Measurements from ENCODE around the gene RPUSD3. TPM values are rescaled to one million over a fixed set of nuclear protein-coding genes. Genes with fewer than 3 reads are reported as not detected.
A peak's percentile ranks its signal among the peaks of the same experiment; 100 is the strongest.

Gene RPUSD3
- total RNA-seq, 2 donors from 2014 or later: 31.6 to 51.4 TPM

GRCh38 chr3:9838856-9839255 lies 5.0 kb downstream of the RPUSD3 start:
- intact Hi-C loops (cut with DNase I): no loop called here
- TF ChIP-seq CTCF (IDR thresholded peaks at IDR 0.05): no peak
- no peak for TF ChIP-seq POLR2A (IDR thresholded peaks at IDR 0.05)
- WGBS, 2 donors: 33 to 74% methylated on average over 1 to 4 of the region's 4 CpGs
- DNase-seq: no peak
- Histone ChIP-seq H3K9me3 (no peaks in the 10 kb centered on the region), H3K4me3 (no peak overlapping the region), H3K27ac (peak overlapping the region; percentile 65 to 67 (median 66)), H3K36me3 (replicated peaks in 1 of 2; ENCODE audit: insufficient read depth in 1 of 2, low read depth in 2 of 2) (peaks cover 0 to 5% of the 10 kb centered on the region in 2 donors), H3K4me1 (peaks cover 27% of the 10 kb centered on the region), H3K27me3 (no peaks in the 10 kb centered on the region)
- no peak for ATAC-seq

GRCh38 chr3:9837701-9838582 lies 5.9 kb downstream of the RPUSD3 start:
- peak overlapping the region; percentile 65 to 67 (median 66) for H3K27ac ChIP-seq
- DNase-seq (peak; percentile 66 to 87 (median 84)), ATAC-seq (peak; percentile 92)
- H3K36me3 ChIP-seq (replicated peaks in 1 of 2; ENCODE audit: insufficient read depth in 1 of 2, low read depth in 2 of 2): peaks cover 0 to 5% of the 10 kb centered on the region in 2 donors
- WGBS, 2 donors: 51 to 62% methylated on average over 12 of the region's 12 CpGs
- no peaks in the 10 kb centered on the region for H3K27me3 ChIP-seq
- TF ChIP-seq POLR2A (IDR thresholded peaks at IDR 0.05) (peak; percentile 51 to 74 (median 68)), CTCF (IDR thresholded peaks at IDR 0.05) (no peak)
- intact Hi-C loops (cut with DNase I): no loop called here
- H3K4me3 ChIP-seq: no peak overlapping the region
- no peaks in the 10 kb centered on the region for H3K9me3 ChIP-seq
- H3K4me1 ChIP-seq: peaks cover 22% of the 10 kb centered on the region

- H3K36me3 ChIP-seq (replicated peaks in 1 of 2; ENCODE audit: insufficient read depth in 1 of 2, low read depth in 2 of 2): peaks cover 0 to 4% of the 10 kb centered on the region in 2 donors
- H3K27ac ChIP-seq: no peak overlapping the region
- H3K9me3 ChIP-seq: no peaks in the 10 kb centered on the region
- intact Hi-C loops (cut with DNase I): no loop called here
- peaks cover 15% of the 10 kb centered on the region for H3K4me1 ChIP-seq
- H3K4me3 ChIP-seq: no peak overlapping the region
- DNase-seq: no peak
- TF ChIP-seq CTCF (IDR thresholded peaks at IDR 0.05): no peak
- TF ChIP-seq POLR2A (IDR thresholded peaks at IDR 0.05): no peak
- ATAC-seq: no peak
- WGBS, 2 donors: 71 to 75% methylated on average over 16 to 18 of the region's 18 CpGs
- no peaks in the 10 kb centered on the region for H3K27me3 ChIP-seq
Observed at GRCh38 chr3:9834520-9835380, 9.1 kb downstream of the RPUSD3 start.

GRCh38 chr3:9833078-9833477 lies 10.7 kb downstream of the RPUSD3 start:
- ATAC-seq (no peak), DNase-seq (no peak)
- Histone ChIP-seq H3K36me3 (replicated peaks in 1 of 2; ENCODE audit: insufficient read depth in 1 of 2, low read depth in 2 of 2) (peaks cover 0 to 4% of the 10 kb centered on the region in 2 donors), H3K27me3 (no peaks in the 10 kb centered on the region), H3K27ac (no peak overlapping the region), H3K9me3 (no peaks in the 10 kb centered on the region), H3K4me1 (peaks cover 6% of the 10 kb centered on the region), H3K4me3 (no peak overlapping the region)
- intact Hi-C loops (cut with DNase I): no loop called here
- TF ChIP-seq CTCF (IDR thresholded peaks at IDR 0.05) (no peak), POLR2A (IDR thresholded peaks at IDR 0.05) (no peak)
- WGBS, 2 donors: 89 to 95% methylated on average over 7 to 9 of the region's 9 CpGs
